HepG2 (cell line): Measurements from ENCODE around the gene TMEM74B. TPM values are rescaled to one million over a fixed set of nuclear protein-coding genes. Genes with fewer than 3 reads are reported as not detected.

Experiments
- CENPT ChIP-seq: sonication (generic); formaldehyde crosslinking; IDR thresholded peaks from 2 replicates; pipeline ENCODE4 v1.8.0; 2022; ENCODE audit warnings: low read depth, mild to moderate bottlenecking, moderate library complexity, missing genetic modification reagents
- FOXC1 ChIP-seq: sonication (generic); formaldehyde crosslinking; IDR thresholded peaks from 2 replicates; pipeline ENCODE4 v1.8.0; 2022; ENCODE audit warnings: mild to moderate bottlenecking, missing genetic modification reagents, borderline replicate concordance
- GABPB1 ChIP-seq: IDR thresholded peaks from 2 replicates; pipeline ENCODE4 v1.6.1; 2016; ENCODE audit warnings: mild to moderate bottlenecking, missing genetic modification reagents, moderate library complexity, missing compliant biosample characterization
- HNF4G ChIP-seq, 2 experiments: sonication (generic) in 1 of 2; formaldehyde crosslinking in 1 of 2; IDR thresholded peaks; 2 replicates each; pipeline versions ENCODE4 v1.4.0 to v1.6.1; 2011 to 2020; ENCODE audit warnings: borderline replicate concordance in 2 of 2, low read depth in 2 of 2, mild to moderate bottlenecking in 2 of 2, low read length in 1 of 2, missing genetic modification reagents in 1 of 2, moderate library complexity in 1 of 2
- IKZF1 ChIP-seq: fragments of 450-650 bp; IDR thresholded peaks from 2 replicates; pipeline ENCODE4 v1.7.1; 2016
- MATR3 ChIP-seq: sonication (generic); formaldehyde crosslinking; IDR thresholded peaks from 2 replicates; pipeline ENCODE4 v1.4.0; 2020; ENCODE audit warnings: missing genetic modification reagents
- MED8 ChIP-seq: sonication (generic); formaldehyde crosslinking; IDR thresholded peaks from 2 replicates; pipeline ENCODE4 v1.8.1; 2023; ENCODE audit warnings: mild to moderate bottlenecking, missing genetic modification reagents; ENCODE audit not compliant: insufficient replicate concordance
- MEIS2 ChIP-seq: sonication (generic); formaldehyde crosslinking; IDR thresholded peaks from 2 replicates; pipeline ENCODE4 v1.9.0; 2021; ENCODE audit warnings: mild to moderate bottlenecking, missing genetic modification reagents
- NFKB2 ChIP-seq: sonication (generic); formaldehyde crosslinking; IDR thresholded peaks from 2 replicates; pipeline ENCODE4 v1.4.0; 2020; ENCODE audit warnings: missing genetic modification reagents, borderline replicate concordance
- NRL ChIP-seq: sonication (generic); formaldehyde crosslinking; IDR thresholded peaks from 2 replicates; pipeline ENCODE4 v1.5.0; 2020; ENCODE audit warnings: missing genetic modification reagents, mild to moderate bottlenecking, moderate library complexity, borderline replicate concordance
- REL ChIP-seq: sonication (generic); formaldehyde crosslinking; conservative IDR thresholded peaks from 2 replicates; pipeline ENCODE4 v1.8.0; 2022; ENCODE audit warnings: mild to moderate bottlenecking, missing genetic modification reagents, moderate library complexity
- SRY ChIP-seq: sonication (generic); formaldehyde crosslinking; IDR thresholded peaks from 2 replicates; pipeline ENCODE4 v1.8.0; 2022; ENCODE audit warnings: mild to moderate bottlenecking, missing genetic modification reagents
- YEATS4 ChIP-seq: sonication (generic); formaldehyde crosslinking; IDR thresholded peaks from 2 replicates; pipeline ENCODE4 v1.4.0; 2020; ENCODE audit warnings: missing genetic modification reagents, borderline replicate concordance
- ZNF224 ChIP-seq: sonication (generic); formaldehyde crosslinking; IDR thresholded peaks from 2 replicates; pipeline ENCODE4 v1.5.0; 2020; ENCODE audit warnings: mild to moderate bottlenecking, missing genetic modification reagents
- ZNF230 ChIP-seq: sonication (generic); formaldehyde crosslinking; IDR thresholded peaks from 2 replicates; pipeline ENCODE4 v1.4.0; 2020; ENCODE audit warnings: mild to moderate bottlenecking, missing genetic modification reagents
- ZNF235 ChIP-seq: sonication (generic); formaldehyde crosslinking; IDR thresholded peaks from 2 replicates; pipeline ENCODE4 v1.8.1; 2023; ENCODE audit warnings: mild to moderate bottlenecking, missing genetic modification reagents, borderline replicate concordance
- ZNF383 ChIP-seq: sonication (generic); formaldehyde crosslinking; IDR thresholded peaks from 2 replicates; pipeline ENCODE4 v1.4.0; 2020; ENCODE audit warnings: missing genetic modification reagents, mild to moderate bottlenecking, borderline replicate concordance
- ZNF546 ChIP-seq: sonication (generic); formaldehyde crosslinking; conservative IDR thresholded peaks from 2 replicates; pipeline ENCODE4 v1.8.1; 2023; ENCODE audit warnings: mild to moderate bottlenecking, missing genetic modification reagents
- ZNF552 ChIP-seq: sonication (generic); formaldehyde crosslinking; IDR thresholded peaks from 2 replicates; pipeline ENCODE4 v1.9.0; 2022; ENCODE audit warnings: missing genetic modification reagents, mild to moderate bottlenecking, borderline replicate concordance
- ZNF772 ChIP-seq: sonication (generic); formaldehyde crosslinking; IDR thresholded peaks from 2 replicates; pipeline ENCODE4 v1.5.0; 2020; ENCODE audit warnings: mild to moderate bottlenecking, missing genetic modification reagents
- ZNF776 ChIP-seq: sonication (generic); formaldehyde crosslinking; IDR thresholded peaks from 2 replicates; pipeline ENCODE4 v1.4.0; 2020; ENCODE audit warnings: mild to moderate bottlenecking, missing genetic modification reagents
- ZSCAN12 ChIP-seq: sonication (generic); formaldehyde crosslinking; IDR thresholded peaks from 2 replicates; pipeline ENCODE4 v1.9.0; 2021; ENCODE audit warnings: mild to moderate bottlenecking, missing genetic modification reagents
- ZSCAN21 ChIP-seq: sonication (generic); formaldehyde crosslinking; IDR thresholded peaks from 2 replicates; pipeline ENCODE4 v1.8.0; 2022; ENCODE audit warnings: mild to moderate bottlenecking, missing genetic modification reagents, moderate library complexity, borderline replicate concordance
- polyA plus RNA-seq, 8 experiments: library from polyadenylated mRNA; depleted of rRNA in 3 of 8; stranded (reverse) in 7 of 8; unstranded in 1 of 8; fragments of >200 nt; fragmentation: Illumina TruSeq in 4 of 8; extraction: Trizol in 4 of 8; gene quantifications; 2 replicates each; pipeline versions ENCODE4 v1.2.1 to v1.2.3, GENCODE V29; 2011 to 2016; ENCODE audit warnings: low read depth in 4 of 8, missing spikeins in 1 of 8, mixed read lengths in 1 of 8; ENCODE audit not compliant: insufficient read depth in 1 of 8
- total RNA-seq, 5 experiments: library from RNA; depleted of rRNA; stranded (reverse); fragments of >200 nt; fragmentation: Illumina TruSeq; extraction: Trizol; gene quantifications; 2 replicates each; pipeline ENCODE4 v1.2.3, GENCODE V29; 2016; ENCODE audit warnings: low read depth in 1 of 5
- TF ChIP-seq, protein P1 (sequence below): sonication (generic); formaldehyde crosslinking; IDR thresholded peaks from 2 replicates; pipeline ENCODE4 v1.8.0; 2023; ENCODE audit warnings: mild to moderate bottlenecking, missing genetic modification reagents
- TF ChIP-seq, protein P2 (sequence below): sonication (generic); formaldehyde crosslinking; IDR thresholded peaks from 2 replicates; pipeline ENCODE4 v1.4.0; 2020; ENCODE audit warnings: missing genetic modification reagents, borderline replicate concordance

TMEM74B gene
- total and polyA plus RNA-seq, 2 of the 13 experiments (the other 11 are each of a cell fraction or from before 2014, with no cell fraction given) = 4.7 to 18.4 TPM

DNA sequence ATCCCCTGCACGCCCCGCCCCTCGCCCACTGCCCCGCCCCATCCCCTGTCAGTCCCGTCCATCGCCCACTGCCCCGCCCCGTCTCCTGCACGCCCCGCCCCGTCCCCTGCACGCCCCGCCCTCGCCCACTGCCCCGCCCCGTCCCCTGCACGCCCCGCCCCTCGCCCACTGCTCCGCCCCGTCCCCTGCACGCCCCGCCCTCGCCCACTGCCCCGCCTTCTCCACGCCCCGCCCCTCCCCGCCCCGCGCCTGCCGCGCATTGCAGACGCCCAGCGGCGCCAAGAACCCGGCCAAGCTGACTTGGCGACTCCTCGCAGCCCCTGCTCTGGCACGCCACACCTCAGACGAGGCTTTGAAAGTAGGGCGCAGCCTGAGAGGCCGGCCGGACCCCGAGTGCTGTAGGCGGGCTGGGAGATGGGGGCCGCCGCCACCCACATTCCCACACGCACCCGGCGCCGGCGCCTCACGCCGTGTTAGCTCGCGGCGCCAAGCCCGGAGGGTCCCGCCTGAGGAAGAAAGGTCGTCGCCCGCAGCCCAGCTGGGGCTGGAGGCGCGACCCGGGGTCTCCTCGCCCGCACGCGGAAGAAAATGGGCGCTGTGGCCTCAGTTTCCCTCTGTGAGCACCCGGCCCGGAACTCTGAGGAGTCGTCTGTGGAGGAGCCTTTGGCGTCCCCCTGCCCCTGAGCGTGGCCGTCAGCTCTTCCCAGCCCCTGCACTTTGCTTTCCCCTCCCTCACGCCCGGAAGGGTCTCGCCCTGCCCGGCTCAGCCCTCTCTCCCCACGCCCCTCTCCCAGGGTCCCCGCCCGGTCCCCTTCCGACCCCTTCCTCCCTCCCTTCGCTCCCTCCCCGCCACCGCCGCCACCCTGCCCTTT is 41.2 kb upstream of the TMEM74B start, which contains the start of gene RAD21L1 (continued):
- TF ChIP-seq, protein P1, sequence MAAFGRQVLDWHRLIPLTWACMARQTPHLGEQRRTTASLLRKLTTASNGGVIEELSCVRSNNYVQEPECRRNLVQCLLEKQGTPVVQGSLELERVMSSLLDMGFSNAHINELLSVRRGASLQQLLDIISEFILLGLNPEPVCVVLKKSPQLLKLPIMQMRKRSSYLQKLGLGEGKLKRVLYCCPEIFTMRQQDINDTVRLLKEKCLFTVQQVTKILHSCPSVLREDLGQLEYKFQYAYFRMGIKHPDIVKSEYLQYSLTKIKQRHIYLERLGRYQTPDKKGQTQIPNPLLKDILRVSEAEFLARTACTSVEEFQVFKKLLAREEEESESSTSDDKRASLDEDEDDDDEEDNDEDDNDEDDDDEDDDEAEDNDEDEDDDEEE (CRISPR knock-in tag) = peak; percentile 5; the same call in 1 of the 2 replicates
- peak; percentile 67; the same call in 1 of the 2 replicates for TF ChIP-seq ZNF546 (CRISPR knock-in tag)
- peak; percentile 27; the same call in 1 of the 2 replicates for TF ChIP-seq SRY (CRISPR knock-in tag)
- TF ChIP-seq, protein P2, sequence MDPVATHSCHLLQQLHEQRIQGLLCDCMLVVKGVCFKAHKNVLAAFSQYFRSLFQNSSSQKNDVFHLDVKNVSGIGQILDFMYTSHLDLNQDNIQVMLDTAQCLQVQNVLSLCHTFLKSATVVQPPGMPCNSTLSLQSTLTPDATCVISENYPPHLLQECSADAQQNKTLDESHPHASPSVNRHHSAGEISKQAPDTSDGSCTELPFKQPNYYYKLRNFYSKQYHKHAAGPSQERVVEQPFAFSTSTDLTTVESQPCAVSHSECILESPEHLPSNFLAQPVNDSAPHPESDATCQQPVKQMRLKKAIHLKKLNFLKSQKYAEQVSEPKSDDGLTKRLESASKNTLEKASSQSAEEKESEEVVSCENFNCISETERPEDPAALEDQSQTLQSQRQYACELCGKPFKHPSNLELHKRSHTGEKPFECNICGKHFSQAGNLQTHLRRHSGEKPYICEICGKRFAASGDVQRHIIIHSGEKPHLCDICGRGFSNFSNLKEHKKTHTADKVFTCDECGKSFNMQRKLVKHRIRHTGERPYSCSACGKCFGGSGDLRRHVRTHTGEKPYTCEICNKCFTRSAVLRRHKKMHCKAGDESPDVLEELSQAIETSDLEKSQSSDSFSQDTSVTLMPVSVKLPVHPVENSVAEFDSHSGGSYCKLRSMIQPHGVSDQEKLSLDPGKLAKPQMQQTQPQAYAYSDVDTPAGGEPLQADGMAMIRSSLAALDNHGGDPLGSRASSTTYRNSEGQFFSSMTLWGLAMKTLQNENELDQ (CRISPR knock-in tag) = no peak
- no peak for TF ChIP-seq YEATS4 (CRISPR knock-in tag)
- no peak for TF ChIP-seq ZSCAN21 (CRISPR knock-in tag)
- 0 out of 2 replicates have a peak, but pooled peaks have one; percentile 22 for TF ChIP-seq ZNF224 (CRISPR knock-in tag)
- no peak for TF ChIP-seq ZNF383 (CRISPR knock-in tag)
- peak; percentile 44; the same call in 1 of the 2 replicates for TF ChIP-seq GABPB1 (CRISPR knock-in tag)
- peak; percentile 61; the same call in 1 of the 2 replicates for TF ChIP-seq ZNF776
- peak; percentile 21; the same call in 1 of the 2 replicates for TF ChIP-seq NFKB2 (CRISPR knock-in tag)
- peak; percentile 43; the same call in 1 of the 2 replicates for TF ChIP-seq ZNF772
- no peak for TF ChIP-seq MATR3 (CRISPR knock-in tag)
- peak; percentile 80; the same call in 1 of the 2 replicates for TF ChIP-seq REL
- 0 out of 2 replicates have a peak, but pooled peaks have one; percentile 47 for TF ChIP-seq ZNF552 (CRISPR knock-in tag)
- TF ChIP-seq CENPT = no peak
- no peak for TF ChIP-seq HNF4G (IDR thresholded peaks at IDR 0.05; ENCODE audit: borderline replicate concordance, low read depth, low read length)
- TF ChIP-seq HNF4G (CRISPR knock-in tag; IDR thresholded peaks at IDR 0.05; ENCODE audit: borderline replicate concordance, low read depth) = 0 out of 2 replicates have a peak, but pooled peaks have one; percentile 50
- TF ChIP-seq MEIS2 (CRISPR knock-in tag) = peak; percentile 2; the same call in 1 of the 2 replicates
- no peak for TF ChIP-seq IKZF1
- TF ChIP-seq ZSCAN12 (CRISPR knock-in tag) = 0 out of 2 replicates have a peak, but pooled peaks have one; percentile 51
- 0 out of 2 replicates have a peak, but pooled peaks have one; percentile 38 for TF ChIP-seq ZNF230 (CRISPR knock-in tag)
- TF ChIP-seq NRL = peak; percentile 46; the same call in 1 of the 2 replicates
- peak; percentile 49; the same call in 1 of the 2 replicates for TF ChIP-seq ZNF235
- TF ChIP-seq MED8 (CRISPR knock-in tag) = peak; percentile 54
- peak; percentile 86 for TF ChIP-seq FOXC1 (CRISPR knock-in tag)
